K562 (cell line): ENCODE results near the gene GFOD1. TPM values are rescaled to one million over a fixed set of nuclear protein-coding genes. Genes with fewer than 3 reads are reported as not detected.

Source experiments
- ADNP ChIP-seq: fragments of 200-800 bp; sonication (Bioruptor generic); IDR thresholded peaks from 2 replicates; pipeline ENCODE4 v1.6.1; 2016; ENCODE audit warnings: missing genetic modification characterization, missing compliant biosample characterization
- BACH1 ChIP-seq: fragments of 200-800 bp; sonication (Bioruptor generic); IDR thresholded peaks from 2 replicates; pipeline ENCODE4 v1.6.1; 2016; ENCODE audit warnings: missing genetic modification characterization, missing compliant biosample characterization
- BDP1 ChIP-seq: IDR thresholded peaks from 3 replicates; pipeline ENCODE4 v1.6.1; 2011; ENCODE audit not compliant: insufficient read length, insufficient read depth
- CAMTA2 ChIP-seq: fragments of 250-450 bp; sonication (Bioruptor Pico); conservative IDR thresholded peaks from 2 replicates; pipeline ENCODE4 v1.5.1; 2022
- CCAR2 ChIP-seq: fragments of 200-400 bp; formaldehyde crosslinking; IDR thresholded peaks from 2 replicates; pipeline ENCODE4 v1.6.1; 2017; ENCODE audit warnings: mild to moderate bottlenecking, low read depth, low read length
- NR0B1 ChIP-seq: fragments of 450-650 bp; IDR thresholded peaks from one replicate; pipeline ENCODE4 v1.6.1; 2018; ENCODE audit warnings: mild to moderate bottlenecking, moderate library complexity; ENCODE audit not compliant: partially characterized antibody
- RBM14 ChIP-seq: fragments of 200-400 bp; formaldehyde crosslinking; IDR thresholded peaks from 2 replicates; pipeline ENCODE4 v1.6.1; 2018; ENCODE audit warnings: low read depth, mild to moderate bottlenecking, low read length, moderate library complexity, borderline replicate concordance; ENCODE audit not compliant: insufficient read depth
- YBX1 ChIP-seq: fragments of 450-650 bp; IDR thresholded peaks from 2 replicates; pipeline ENCODE4 v1.7.1; 2016; ENCODE audit warnings: mild to moderate bottlenecking
- ZNF124 ChIP-seq: sonication (generic); formaldehyde crosslinking; IDR thresholded peaks from 2 replicates; pipeline ENCODE4 v1.8.1; 2022; ENCODE audit warnings: missing genetic modification reagents
- polyA plus RNA-seq, 8 experiments: library from polyadenylated mRNA; depleted of rRNA in 4 of 8; stranded (reverse) in 5 of 8; unstranded in 3 of 8; fragments of >200 nt; fragmentation: Nextera tagmentation in 2 of 8; fragmentation: Illumina TruSeq in 1 of 8; extraction: Ambion mirVana in 2 of 8; extraction: Trizol in 1 of 8; gene quantifications; 2 replicates each; pipeline versions ENCODE4 v1.2.1 to v1.2.3, GENCODE V29; 2011 to 2014; ENCODE audit warnings: inconsistent platforms in 1 of 8, missing spikeins in 1 of 8
- total RNA-seq, 7 experiments: library from RNA; depleted of rRNA in 6 of 7; stranded (reverse); fragments of >200 nt in 6 of 7; fragmentation: Illumina TruSeq in 2 of 7; extraction: Trizol in 2 of 7; gene quantifications; 2 replicates each; pipeline versions ENCODE4 v1.2.1 to v1.2.3, GENCODE V29; 2011 to 2021; ENCODE audit warnings: low replicate concordance in 1 of 7
- TF ChIP-seq, protein P1 (sequence below), 3 experiments: IDR thresholded peaks in 2 of 3; conservative IDR thresholded peaks in 1 of 3; 2 replicates each; pipeline ENCODE4 v1.5.1; 2011 to 2012; ENCODE audit warnings: low read length in 3 of 3, mild to moderate bottlenecking in 3 of 3, control low read depth in 2 of 3, improper control_type of control experiment in 1 of 3, inconsistent platforms in 1 of 3, low read depth in 1 of 3, mixed read lengths in 1 of 3, moderate library complexity in 1 of 3; ENCODE audit not compliant: insufficient read depth in 2 of 3
- TF ChIP-seq, protein P2 (sequence below): fragments of 450-650 bp; conservative IDR thresholded peaks from 2 replicates; pipeline ENCODE4 v1.6.1; 2016; ENCODE audit warnings: missing genetic modification characterization, low read depth, mild to moderate bottlenecking, control low read depth, missing compliant biosample characterization
- TF ChIP-seq, protein P3 (sequence below): fragments of 250-450 bp; sonication (Bioruptor Pico); IDR thresholded peaks from 2 replicates; pipeline ENCODE4 v1.5.0; 2021
- TF ChIP-seq, protein P4 (sequence below): fragments of 250-450 bp; sonication (Bioruptor Pico); IDR thresholded peaks from 2 replicates; pipeline ENCODE4 v1.5.0; 2021; ENCODE audit warnings: mild to moderate bottlenecking, moderate library complexity

Gene GFOD1
- total and polyA plus RNA-seq, 9 of the 15 experiments (the other 6 are each of a cell fraction or from before 2014, with no cell fraction given) = 3.8 to 12.0 (median 8.2) TPM

- TF ChIP-seq, protein P1, sequence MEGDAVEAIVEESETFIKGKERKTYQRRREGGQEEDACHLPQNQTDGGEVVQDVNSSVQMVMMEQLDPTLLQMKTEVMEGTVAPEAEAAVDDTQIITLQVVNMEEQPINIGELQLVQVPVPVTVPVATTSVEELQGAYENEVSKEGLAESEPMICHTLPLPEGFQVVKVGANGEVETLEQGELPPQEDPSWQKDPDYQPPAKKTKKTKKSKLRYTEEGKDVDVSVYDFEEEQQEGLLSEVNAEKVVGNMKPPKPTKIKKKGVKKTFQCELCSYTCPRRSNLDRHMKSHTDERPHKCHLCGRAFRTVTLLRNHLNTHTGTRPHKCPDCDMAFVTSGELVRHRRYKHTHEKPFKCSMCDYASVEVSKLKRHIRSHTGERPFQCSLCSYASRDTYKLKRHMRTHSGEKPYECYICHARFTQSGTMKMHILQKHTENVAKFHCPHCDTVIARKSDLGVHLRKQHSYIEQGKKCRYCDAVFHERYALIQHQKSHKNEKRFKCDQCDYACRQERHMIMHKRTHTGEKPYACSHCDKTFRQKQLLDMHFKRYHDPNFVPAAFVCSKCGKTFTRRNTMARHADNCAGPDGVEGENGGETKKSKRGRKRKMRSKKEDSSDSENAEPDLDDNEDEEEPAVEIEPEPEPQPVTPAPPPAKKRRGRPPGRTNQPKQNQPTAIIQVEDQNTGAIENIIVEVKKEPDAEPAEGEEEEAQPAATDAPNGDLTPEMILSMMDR (IDR thresholded peaks at IDR 0.05 in 2 of 3, conservative IDR thresholded peaks at IDR 0.05 in 1 of 3; ENCODE audit: insufficient read depth in 2 of 3, low read depth in 1 of 3, low read length in 3 of 3) = no peak
- TF ChIP-seq, protein P2, sequence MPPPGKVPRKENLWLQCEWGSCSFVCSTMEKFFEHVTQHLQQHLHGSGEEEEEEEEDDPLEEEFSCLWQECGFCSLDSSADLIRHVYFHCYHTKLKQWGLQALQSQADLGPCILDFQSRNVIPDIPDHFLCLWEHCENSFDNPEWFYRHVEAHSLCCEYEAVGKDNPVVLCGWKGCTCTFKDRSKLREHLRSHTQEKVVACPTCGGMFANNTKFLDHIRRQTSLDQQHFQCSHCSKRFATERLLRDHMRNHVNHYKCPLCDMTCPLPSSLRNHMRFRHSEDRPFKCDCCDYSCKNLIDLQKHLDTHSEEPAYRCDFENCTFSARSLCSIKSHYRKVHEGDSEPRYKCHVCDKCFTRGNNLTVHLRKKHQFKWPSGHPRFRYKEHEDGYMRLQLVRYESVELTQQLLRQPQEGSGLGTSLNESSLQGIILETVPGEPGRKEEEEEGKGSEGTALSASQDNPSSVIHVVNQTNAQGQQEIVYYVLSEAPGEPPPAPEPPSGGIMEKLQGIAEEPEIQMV = no peak
- TF ChIP-seq CAMTA2 (no peak), YBX1 (no peak), ADNP (tag) (no peak), BDP1 (no peak), RBM14 (no peak), NR0B1 (no peak), BACH1 (tag) (no peak; the same call in 1 of the 2 replicates), CCAR2 (no peak), ZNF124 (CRISPR knock-in tag) (no peak)
- TF ChIP-seq, protein P3, sequence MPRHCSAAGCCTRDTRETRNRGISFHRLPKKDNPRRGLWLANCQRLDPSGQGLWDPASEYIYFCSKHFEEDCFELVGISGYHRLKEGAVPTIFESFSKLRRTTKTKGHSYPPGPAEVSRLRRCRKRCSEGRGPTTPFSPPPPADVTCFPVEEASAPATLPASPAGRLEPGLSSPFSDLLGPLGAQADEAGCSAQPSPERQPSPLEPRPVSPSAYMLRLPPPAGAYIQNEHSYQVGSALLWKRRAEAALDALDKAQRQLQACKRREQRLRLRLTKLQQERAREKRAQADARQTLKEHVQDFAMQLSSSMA (CRISPR knock-in tag) = no peak
- TF ChIP-seq, protein P4, sequence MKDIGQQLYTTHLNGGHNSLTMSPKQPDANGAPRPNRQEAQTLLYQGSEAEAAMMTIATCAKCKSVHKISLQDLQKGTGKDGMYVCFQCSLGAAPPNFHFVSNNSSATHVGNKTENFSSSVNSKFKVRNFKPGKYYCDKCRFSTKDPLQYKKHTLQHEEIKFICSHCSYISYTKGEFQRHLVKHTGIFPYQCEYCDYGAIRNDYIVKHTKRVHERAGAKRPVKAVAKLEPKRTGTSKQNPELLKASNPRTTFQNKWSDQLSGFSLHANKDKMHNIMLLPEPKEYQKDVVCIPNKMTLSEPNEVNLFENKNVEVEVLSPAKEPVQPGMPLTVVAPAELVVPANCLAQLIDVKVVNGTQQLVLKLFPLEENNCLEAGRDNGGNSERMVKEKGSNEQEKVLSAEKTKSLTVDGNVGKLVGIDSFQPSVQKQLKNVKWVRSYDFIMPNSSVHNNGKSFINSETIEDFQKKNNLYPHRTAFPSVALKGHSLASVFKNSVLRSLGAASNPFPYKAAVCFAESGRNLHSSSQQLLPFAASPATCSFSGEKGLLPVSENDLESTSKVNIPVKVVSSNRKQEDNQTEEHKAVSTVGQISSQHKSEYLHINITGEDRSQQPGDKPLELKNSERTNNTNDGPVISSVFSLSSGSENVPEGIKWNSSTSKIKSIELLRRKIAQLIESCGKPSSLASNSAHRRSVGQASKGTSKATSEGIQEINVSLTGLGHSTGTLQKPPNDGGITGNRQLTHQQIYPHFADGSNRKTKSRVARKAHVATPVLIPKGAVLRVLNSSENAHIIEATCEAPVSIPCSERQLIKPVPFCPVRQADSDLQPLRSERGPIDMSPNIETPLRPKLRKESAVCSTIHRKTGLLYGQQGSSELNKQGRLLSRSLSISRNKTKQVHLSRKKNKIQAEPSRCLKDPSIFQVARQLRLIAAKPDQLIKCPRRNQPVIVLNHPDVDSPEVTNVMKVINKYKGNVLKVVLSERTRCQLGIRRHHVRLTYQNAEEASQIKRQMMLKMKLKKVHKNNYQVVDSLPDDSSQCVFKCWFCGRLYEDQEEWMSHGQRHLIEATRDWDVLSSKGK (CRISPR knock-in tag) = no peak
These were observed 132.1 kb downstream of the GFOD1 start (continued) for GRCh38 chr6:13355043-13355945.
